Endothelial cell of umbilical vein (primary cell): ENCODE measurements around the gene PIEZO2. TPM values are rescaled to one million over a fixed set of nuclear protein-coding genes. Genes with fewer than 3 reads are reported as not detected.

Source experiments
- BruUV-seq: library from RNA; stranded (reverse); fragments of 400-500 nt; replicated peaks from 2 replicates; lab custom pipeline; 2021; lab: Mats Ljungman, UMichigan
- CTCF ChIA-PET: fragments of 300-600, 350-600 bp; sonication (Branson Sonifier 250); formaldehyde crosslinking; loops from one replicate; lab custom pipeline; 2021; ENCODE audit warnings: antibody characterized with exemption, inconsistent platforms; lab: Charles Lee
- POLR2A ChIA-PET: fragments of 300-600, 350-600 bp; sonication (Branson Sonifier 250); formaldehyde crosslinking; loops from one replicate; lab custom pipeline; 2021; ENCODE audit warnings: antibody characterized with exemption, inconsistent platforms; lab: Charles Lee
- DNase-seq: peaks from one replicate; pipeline ENCODE4 v3.0.0-alpha.2; 2011; ENCODE audit warnings: low read depth, low spot score
- FAIRE-seq: peaks from 2 replicates; lab custom pipeline; 2011; peaks lifted over from hg19 to GRCh38; lab: Jason Lieb, UNC
- H2AFZ ChIP-seq: 2 replicates; pipeline ENCODE4 v1.6.0; 2012; ENCODE audit warnings: low read depth, low read length, control low read depth, inconsistent platforms
- H3K27ac ChIP-seq: 2 replicates; pipeline ENCODE4 v1.5.1; 2011; ENCODE audit warnings: low read depth, mild to moderate bottlenecking, control low read depth, low read length, moderate library complexity; ENCODE audit not compliant: insufficient read depth
- H3K27me3 ChIP-seq, 2 experiments: 2 replicates each; pipeline versions ENCODE4 v1.6.0 to v1.6.1; 2011; ENCODE audit warnings: low read length in 2 of 2, mixed read lengths in 1 of 2; ENCODE audit not compliant: control insufficient read depth in 2 of 2, insufficient read depth in 2 of 2
- H3K36me3 ChIP-seq, 2 experiments: 2 replicates in 1 of 2; 3 replicates in 1 of 2; pipeline ENCODE4 v1.5.1; 2011; ENCODE audit warnings: low read length in 2 of 2, mild to moderate bottlenecking in 1 of 2, moderate library complexity in 1 of 2; ENCODE audit not compliant: control insufficient read depth in 2 of 2, insufficient read depth in 2 of 2; ENCODE audit errors: extremely low read depth in 1 of 2
- H3K4me1 ChIP-seq: 3 replicates; pipeline ENCODE4 v1.5.1; 2011; ENCODE audit warnings: mild to moderate bottlenecking, low read length; ENCODE audit not compliant: control insufficient read depth, insufficient read depth; ENCODE audit errors: extremely low read depth
- H3K4me2 ChIP-seq: 2 replicates; pipeline ENCODE4 v1.6.1; 2011; ENCODE audit warnings: low read length, control low read depth, mixed read lengths; ENCODE audit not compliant: insufficient read depth
- H3K4me3 ChIP-seq, 3 experiments: fragments of 200-600 bp in 1 of 3; sonication (generic), shearing (Covaris generic) in 1 of 3; replicated peaks in 1 of 3; 2 replicates each; pipeline ENCODE4 v1.5.1; 2011 to 2016; ENCODE audit warnings: control low read depth in 3 of 3, low read length in 3 of 3, mild to moderate bottlenecking in 2 of 3, inconsistent platforms in 1 of 3, low read depth in 1 of 3, moderate library complexity in 1 of 3; ENCODE audit not compliant: insufficient read depth in 1 of 3
- H3K79me2 ChIP-seq: 2 replicates; pipeline ENCODE4 v1.6.0; 2012; ENCODE audit warnings: low read length, inconsistent platforms; ENCODE audit not compliant: control insufficient read depth, insufficient read depth
- H3K9ac ChIP-seq: replicated peaks from 2 replicates; pipeline ENCODE3; 2011; ENCODE audit warnings: low read length, control low read depth; ENCODE audit not compliant: insufficient read depth; ENCODE audit errors: extremely low read depth
- H3K9me1 ChIP-seq: replicated peaks from 3 replicates; pipeline ENCODE4 v1.6.0; 2011; ENCODE audit warnings: mild to moderate bottlenecking, low read length; ENCODE audit not compliant: control insufficient read depth, insufficient read depth; ENCODE audit errors: extremely low read depth
- H3K9me3 ChIP-seq: replicated peaks from 2 replicates; pipeline ENCODE4 v1.5.1; 2012; ENCODE audit warnings: low read length, inconsistent platforms; ENCODE audit not compliant: control insufficient read depth, insufficient read depth
- H4K20me1 ChIP-seq: replicated peaks from 2 replicates; pipeline ENCODE3; 2011; ENCODE audit warnings: mild to moderate bottlenecking, low read length; ENCODE audit not compliant: control insufficient read depth, insufficient read depth; ENCODE audit errors: extremely low read depth
- CTCF ChIP-seq, 2 donors: IDR thresholded peaks; 1 replicate in 1 of 2; 2 replicates in 1 of 2; pipeline ENCODE4 v1.5.1; 2011; ENCODE audit warnings: low read length in 2 of 2, mild to moderate bottlenecking in 2 of 2, moderate library complexity in 2 of 2, control low read depth in 1 of 2, inconsistent platforms in 1 of 2, low read depth in 1 of 2; ENCODE audit not compliant: insufficient read depth in 1 of 2; ENCODE audit errors: extremely low read depth in 1 of 2
- EZH2 ChIP-seq: IDR thresholded peaks from 2 replicates; pipeline ENCODE4 v1.6.1; 2012; ENCODE audit warnings: borderline replicate concordance, low read depth, mild to moderate bottlenecking, moderate library complexity, low read length, inconsistent platforms; ENCODE audit not compliant: severe bottlenecking
- FOS ChIP-seq: IDR thresholded peaks from 2 replicates; pipeline ENCODE4 v1.6.1; 2011; ENCODE audit warnings: mild to moderate bottlenecking, low read length, moderate library complexity, borderline replicate concordance; ENCODE audit not compliant: insufficient read depth
- GATA2 ChIP-seq: IDR thresholded peaks from 2 replicates; pipeline ENCODE4 v1.7.0; 2011; ENCODE audit warnings: low read depth, mild to moderate bottlenecking, moderate library complexity, mixed read lengths, low read length; ENCODE audit not compliant: insufficient read length, insufficient read depth
- JUN ChIP-seq: IDR thresholded peaks from 2 replicates; pipeline ENCODE4 v1.6.1; 2011; ENCODE audit warnings: borderline replicate concordance, low read depth; ENCODE audit not compliant: insufficient read length, insufficient read depth
- MYC ChIP-seq: IDR thresholded peaks from one replicate; pipeline ENCODE4 v1.6.1; 2011; ENCODE audit warnings: mild to moderate bottlenecking, low read depth, low read length
- POLR2A ChIP-seq: IDR thresholded peaks from 2 replicates; pipeline ENCODE4 v1.6.1; 2012; ENCODE audit warnings: low read depth, mild to moderate bottlenecking, control low read depth, low read length
- POLR2AphosphoS5 ChIP-seq: IDR thresholded peaks from 2 replicates; pipeline ENCODE4 v1.6.1; 2012; ENCODE audit warnings: low read depth, mild to moderate bottlenecking, control low read depth, low read length, moderate library complexity; ENCODE audit not compliant: insufficient read depth
- dilution Hi-C: fragments of 300-500 bp; cut with MboI; formaldehyde crosslinking; loops from one replicate; pipeline ENCODE4 v1.15.0; 2019; ENCODE audit warnings: low sequenced_read_pairs; ENCODE audit not compliant: extremely low pct_ligation_motif_present
- intact Hi-C: fragments of 100-400 bp; cut with micrococcal nuclease; formaldehyde crosslinking; loops from one replicate; pipeline ENCODE4 v1.10.0; 2022
- polyA plus RNA-seq, 4 experiments: library from polyadenylated mRNA; depleted of rRNA in 3 of 4; stranded (reverse) in 3 of 4; unstranded in 1 of 4; fragments of >200 nt; gene quantifications; 2 replicates each; pipeline versions ENCODE4 v1.2.1 to v1.2.3, GENCODE V29; 2011 to 2012; ENCODE audit warnings: missing spikeins in 1 of 4
- total RNA-seq: library from RNA; stranded (reverse); gene quantifications from 2 replicates; pipeline ENCODE4 v1.2.3, GENCODE V29; 2021
- TF ChIP-seq, protein P1 (sequence below): IDR thresholded peaks from 2 replicates; pipeline ENCODE4 v1.6.1; 2011; ENCODE audit not compliant: insufficient read depth, insufficient read length

The PIEZO2 gene
- total and polyA plus RNA-seq, 2 donors (not counting 3 experiments of a cell fraction or from before 2014, with no cell fraction given): 1.7 to 11.2 TPM

DNA sequence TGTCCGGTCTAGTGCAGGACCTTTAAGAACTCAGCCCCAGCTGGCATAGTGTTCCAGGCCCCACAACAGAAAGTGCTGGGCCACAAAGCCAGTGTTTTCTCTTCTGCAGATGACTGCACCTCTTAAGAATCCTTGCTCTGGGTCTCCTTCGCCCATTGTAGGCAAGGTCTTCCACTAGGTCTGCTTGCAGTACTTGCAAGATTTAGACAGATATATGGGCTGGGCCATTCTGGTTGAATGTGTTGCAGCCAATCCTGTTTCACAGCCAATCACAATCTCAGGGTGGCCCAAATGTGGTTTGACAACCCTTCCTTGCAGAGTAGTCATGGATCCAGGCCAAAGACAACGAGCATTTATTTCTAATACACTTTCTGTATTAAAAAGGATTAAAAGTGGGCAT is 13.1 kb upstream of the PIEZO2 start:
- Histone ChIP-seq H2AFZ (no peak overlapping the region), H3K4me2 (no peak overlapping the region), H3K79me2 (no peaks in the 10 kb centered on the region), H3K9ac (no peak overlapping the region), H3K9me3 (no peaks in the 10 kb centered on the region), H3K36me3 (no peaks in the 10 kb centered on the region), H3K4me1 (no peaks in the 10 kb centered on the region), H3K9me1 (no peaks in the 10 kb centered on the region), H4K20me1 (no peaks in the 10 kb centered on the region), H3K27ac (no peak overlapping the region), H3K4me3 (no peak overlapping the region), H3K27me3 (peaks cover 0 to 2% of the 10 kb centered on the region in 2 experiments)
- FAIRE-seq (no peak), DNase-seq (no peak)
- POLR2A ChIA-PET: no interaction called here
- intact Hi-C loops: loop anchor here (5.0 kb wide), 1 partner anchor 390 kb away; no protein-coding TSS in a partner anchor
- BruUV-seq: no TSS peak
- dilution Hi-C loops: no loop called here
- no peak for TF ChIP-seq MYC
- no peak for TF ChIP-seq FOS
- TF ChIP-seq EZH2: no peak
- no peak for TF ChIP-seq CTCF (IDR thresholded peaks at IDR 0.05; ENCODE audit: extremely low read depth in 1 of 2, insufficient read depth in 1 of 2, low read depth in 1 of 2, low read length in 2 of 2)
- CTCF ChIA-PET: interaction anchor here (1.3 to 5.2 kb wide), 4 partner anchors 10 to 602 kb away, joined by 6 to 40 read pairs (median 31); no protein-coding TSS in a partner anchor

- Histone ChIP-seq H2AFZ (no peak overlapping the region), H3K9me1 (no peaks in the 10 kb centered on the region), H3K9ac (no peak overlapping the region), H3K4me3 (no peak overlapping the region), H3K27ac (no peak overlapping the region), H3K4me2 (no peak overlapping the region), H3K79me2 (no peaks in the 10 kb centered on the region), H3K9me3 (no peaks in the 10 kb centered on the region), H3K27me3 (peaks cover 0 to 2% of the 10 kb centered on the region in 2 experiments), H3K36me3 (no peaks in the 10 kb centered on the region), H4K20me1 (no peaks in the 10 kb centered on the region), H3K4me1 (no peaks in the 10 kb centered on the region)
- ChIA-PET CTCF (interaction anchor here (0.6 to 2.0 kb wide), 6 partner anchors 9 to 600 kb away, joined by 3 to 8 read pairs (median 3); no protein-coding TSS in a partner anchor), POLR2A (no interaction called here)
- DNase-seq: no peak
- intact Hi-C loops (loop anchor here (5.0 kb wide), 1 partner anchor 392 kb away; no protein-coding TSS in a partner anchor), dilution Hi-C loops (no loop called here)
- TF ChIP-seq CTCF (IDR thresholded peaks at IDR 0.05; ENCODE audit: extremely low read depth in 1 of 2, insufficient read depth in 1 of 2, low read depth in 1 of 2, low read length in 2 of 2): no peak
- TF ChIP-seq, protein P1, sequence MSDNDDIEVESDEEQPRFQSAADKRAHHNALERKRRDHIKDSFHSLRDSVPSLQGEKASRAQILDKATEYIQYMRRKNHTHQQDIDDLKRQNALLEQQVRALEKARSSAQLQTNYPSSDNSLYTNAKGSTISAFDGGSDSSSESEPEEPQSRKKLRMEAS: no peak
- TF ChIP-seq POLR2AphosphoS5: no peak
- no peak for TF ChIP-seq MYC
- TF ChIP-seq JUN: no peak
- TF ChIP-seq POLR2A: no peak
- TF ChIP-seq FOS: no peak
- no peak for TF ChIP-seq GATA2
- TF ChIP-seq EZH2: no peak
- no TSS peak for BruUV-seq
- FAIRE-seq: no peak
Observed at GRCh38 chr18:11160313-11160712, 10.9 kb upstream of the PIEZO2 start.
